ENCODE results near the gene USP20.

USP20 gene

GRCh38 chr9:129910628-129911567, 75.6 kb downstream of the USP20 start:
- no peak for DNase-seq (ENCODE audit: extremely low read depth in 1 of 2, low read depth in 1 of 2)

- no peak for DNase-seq (ENCODE audit: extremely low read depth in 1 of 2, low read depth in 1 of 2)
Measured at GRCh38 chr9:129914051-129914450, 78.8 kb downstream of the USP20 start.

GRCh38 chr9:129916707-129917106, 81.4 kb downstream of the USP20 start:
- DNase-seq (ENCODE audit: extremely low read depth in 1 of 2, low read depth in 1 of 2) = no peak

GRCh38 chr9:129918296-129918950, 83.2 kb downstream of the USP20 start:
- no peak for DNase-seq (ENCODE audit: extremely low read depth in 1 of 2, low read depth in 1 of 2)

GRCh38 chr9:129919277-129919676, 84.0 kb downstream of the USP20 start:
- DNase-seq (ENCODE audit: extremely low read depth in 1 of 2, low read depth in 1 of 2) = no peak

- DNase-seq (ENCODE audit: extremely low read depth in 1 of 2, low read depth in 1 of 2) = no peak
Measured at GRCh38 chr9:129919841-129920240, 84.6 kb downstream of the USP20 start.

GRCh38 chr9:129921905-129922304, 86.6 kb downstream of the USP20 start:
- no peak for DNase-seq (ENCODE audit: extremely low read depth in 1 of 2, low read depth in 1 of 2)

- DNase-seq (ENCODE audit: extremely low read depth in 1 of 2, low read depth in 1 of 2) = no peak
Measured at GRCh38 chr9:129923589-129923988, 88.3 kb downstream of the USP20 start.

- no peak for DNase-seq (ENCODE audit: extremely low read depth in 1 of 2, low read depth in 1 of 2)
Measured at GRCh38 chr9:129929496-129930125, 94.4 kb downstream of the USP20 start.

- DNase-seq (ENCODE audit: extremely low read depth in 1 of 2, low read depth in 1 of 2) = no peak
Measured at GRCh38 chr9:129930743-129931142, 95.5 kb downstream of the USP20 start.

All from activated CD8-positive, alpha-beta memory T cell treated with anti-CD3 and anti-CD28 coated beads for 1 hour (primary cell).